ENCODE measurements around the gene PRKRA.

Gene PRKRA

DNA sequence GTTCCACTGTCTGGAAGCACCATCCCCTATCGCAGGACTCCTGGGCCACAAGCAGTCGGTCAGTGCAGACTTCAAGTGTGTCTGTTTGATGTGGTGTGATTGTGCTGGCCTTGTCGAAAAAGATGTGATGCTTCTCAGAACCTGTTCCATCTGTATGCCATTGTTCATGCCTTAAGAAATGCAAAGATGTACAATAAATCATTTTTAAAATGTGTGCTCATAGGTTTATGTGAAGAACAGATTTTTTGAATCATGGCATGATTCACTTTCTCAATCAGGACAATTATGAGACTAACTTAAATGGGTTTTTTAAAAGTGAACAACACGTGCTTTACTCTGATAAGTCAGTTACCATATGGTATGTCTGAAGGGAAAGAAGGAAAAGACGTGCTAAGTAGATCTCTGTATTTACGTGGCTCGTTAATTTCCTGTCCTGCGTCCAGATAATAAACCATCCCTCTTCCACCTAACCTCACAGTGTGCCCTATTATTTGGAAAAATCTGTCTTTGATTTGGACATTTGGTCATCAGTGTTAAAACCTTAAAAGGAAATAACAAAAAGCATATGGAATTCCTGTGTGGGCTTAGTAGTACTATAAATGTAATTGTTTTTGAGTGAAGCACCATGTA, 54.9 kb downstream of the PRKRA start:
- Histone ChIP-seq H3K36me3 (ENCODE audit: control insufficient read depth, insufficient read depth, low read length) (no peaks in the 10 kb centered on the region), H3K4me1 (ENCODE audit: control insufficient read depth, insufficient read depth, low read length) (no peaks in the 10 kb centered on the region), H3K27ac (ENCODE audit: low read length) (no peak overlapping the region), H3K9me3 (ENCODE audit: control insufficient read depth, insufficient read depth, low read length) (no peaks in the 10 kb centered on the region), H3K4me3 (ENCODE audit: low read length) (no peak overlapping the region), H3K27me3 (ENCODE audit: control insufficient read depth, insufficient read depth, low read length) (no peaks in the 10 kb centered on the region)
- DNase-seq (ENCODE audit: low read depth, low spot score) = no peak
- no CpG with 5 or more reads among the region's 8 CpGs for WGBS (ENCODE audit: insufficient coverage, insufficient read length)

DNA sequence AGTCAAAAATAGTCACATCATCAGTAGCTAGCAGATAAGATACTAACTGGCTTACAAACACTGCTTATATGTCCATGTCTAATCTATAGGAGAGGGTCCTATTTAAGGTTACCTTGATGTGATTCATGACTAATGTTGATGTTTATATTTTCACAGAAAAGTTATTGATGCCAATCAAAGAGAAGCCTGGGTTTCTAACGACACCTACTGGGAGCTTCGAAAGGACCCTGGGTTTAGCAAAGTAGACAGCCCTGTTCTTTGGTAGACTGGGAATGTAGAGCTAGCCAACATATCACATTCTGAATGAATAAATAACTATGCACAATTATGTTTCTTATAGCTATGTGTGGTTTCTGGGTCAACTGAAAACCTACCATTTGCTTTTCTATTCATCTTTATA, 55.7 kb downstream of the PRKRA start:
- Histone ChIP-seq H3K4me3 (ENCODE audit: low read length) (no peak overlapping the region), H3K27ac (ENCODE audit: low read length) (no peak overlapping the region), H3K36me3 (ENCODE audit: control insufficient read depth, insufficient read depth, low read length) (no peaks in the 10 kb centered on the region), H3K27me3 (ENCODE audit: control insufficient read depth, insufficient read depth, low read length) (no peaks in the 10 kb centered on the region), H3K9me3 (ENCODE audit: control insufficient read depth, insufficient read depth, low read length) (no peaks in the 10 kb centered on the region), H3K4me1 (ENCODE audit: control insufficient read depth, insufficient read depth, low read length) (no peaks in the 10 kb centered on the region)
- DNase-seq (ENCODE audit: low read depth, low spot score) = no peak
- WGBS (ENCODE audit: insufficient coverage, insufficient read length) = no CpG with 5 or more reads among the region's 2 CpGs

DNA sequence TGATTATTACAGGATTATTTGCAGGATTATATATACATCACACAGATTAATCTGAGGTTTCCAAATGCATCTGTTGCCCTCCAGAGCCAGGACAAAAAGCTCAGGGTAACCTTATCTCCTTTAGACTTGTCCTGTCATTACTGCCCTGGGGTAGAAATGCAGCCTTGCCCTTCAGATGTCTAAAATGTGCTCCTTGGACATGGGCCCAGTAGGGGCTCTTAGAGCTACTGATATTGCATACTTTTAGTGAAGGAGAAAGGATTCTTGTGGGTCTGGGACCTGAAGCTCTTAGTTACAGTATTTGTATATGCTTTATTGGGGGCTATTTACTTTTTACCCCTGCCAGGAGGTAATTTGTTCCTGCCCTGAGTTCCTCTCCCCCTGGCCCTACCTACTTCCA, 56.1 kb downstream of the PRKRA start:
- DNase-seq (ENCODE audit: low read depth, low spot score) = no peak
- Histone ChIP-seq H3K36me3 (ENCODE audit: control insufficient read depth, insufficient read depth, low read length) (no peaks in the 10 kb centered on the region), H3K9me3 (ENCODE audit: control insufficient read depth, insufficient read depth, low read length) (no peaks in the 10 kb centered on the region), H3K27me3 (ENCODE audit: control insufficient read depth, insufficient read depth, low read length) (no peaks in the 10 kb centered on the region), H3K27ac (ENCODE audit: low read length) (no peak overlapping the region), H3K4me3 (ENCODE audit: low read length) (no peak overlapping the region), H3K4me1 (ENCODE audit: control insufficient read depth, insufficient read depth, low read length) (no peaks in the 10 kb centered on the region)

DNA sequence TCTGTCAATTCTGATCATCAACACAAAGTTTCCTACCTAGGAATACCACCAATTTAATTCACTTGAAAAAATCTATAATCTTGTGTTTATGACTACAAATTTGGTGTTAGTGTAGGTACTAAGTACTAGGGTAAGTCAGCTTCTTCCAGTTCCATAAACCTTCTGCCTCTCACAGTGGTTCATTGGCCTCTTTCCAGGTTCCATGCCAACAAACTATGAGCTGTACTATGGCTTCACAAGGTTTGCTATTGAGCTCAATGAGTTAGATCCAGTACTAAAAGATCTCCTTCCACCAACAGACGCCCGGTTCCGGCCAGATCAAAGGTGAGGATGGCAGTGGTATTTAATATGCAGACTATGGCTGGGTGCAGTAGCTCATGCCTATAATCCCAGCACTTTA, 58.8 kb downstream of the PRKRA start:
- no peak overlapping the region for H3K27ac ChIP-seq (ENCODE audit: low read length)
- no peak for DNase-seq (ENCODE audit: low read depth, low spot score)
- H3K4me1 ChIP-seq (ENCODE audit: control insufficient read depth, insufficient read depth, low read length) = no peaks in the 10 kb centered on the region
- no CpG with 5 or more reads among the region's 3 CpGs for WGBS (ENCODE audit: insufficient coverage, insufficient read length)
- no peaks in the 10 kb centered on the region for H3K36me3 ChIP-seq (ENCODE audit: control insufficient read depth, insufficient read depth, low read length)
- no peaks in the 10 kb centered on the region for H3K9me3 ChIP-seq (ENCODE audit: control insufficient read depth, insufficient read depth, low read length)
- H3K27me3 ChIP-seq (ENCODE audit: control insufficient read depth, insufficient read depth, low read length) = no peaks in the 10 kb centered on the region
- H3K4me3 ChIP-seq (ENCODE audit: low read length) = no peak overlapping the region

DNA sequence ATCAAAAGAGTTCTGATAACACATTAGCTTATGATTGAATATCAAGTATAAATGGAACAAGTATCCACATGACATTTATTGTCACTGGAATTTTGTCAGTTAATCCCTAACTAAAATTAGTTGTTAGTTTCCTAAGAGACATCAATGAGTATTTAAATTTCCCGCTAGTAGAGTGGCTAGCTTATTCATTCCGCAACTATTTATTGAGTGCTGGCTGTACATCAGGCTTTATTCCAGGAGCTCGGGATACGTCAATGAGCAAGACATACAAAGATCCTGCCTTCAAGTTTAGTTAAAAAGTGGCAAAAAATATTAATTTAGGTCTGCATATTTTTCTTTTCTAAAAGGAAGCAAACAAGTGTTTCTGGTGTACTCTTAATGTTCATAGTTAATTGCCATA, 59.3 kb downstream of the PRKRA start:
- Histone ChIP-seq H3K9me3 (ENCODE audit: control insufficient read depth, insufficient read depth, low read length) (no peaks in the 10 kb centered on the region), H3K27me3 (ENCODE audit: control insufficient read depth, insufficient read depth, low read length) (no peaks in the 10 kb centered on the region), H3K4me1 (ENCODE audit: control insufficient read depth, insufficient read depth, low read length) (no peaks in the 10 kb centered on the region), H3K36me3 (ENCODE audit: control insufficient read depth, insufficient read depth, low read length) (no peaks in the 10 kb centered on the region), H3K4me3 (ENCODE audit: low read length) (no peak overlapping the region), H3K27ac (ENCODE audit: low read length) (no peak overlapping the region)
- WGBS (ENCODE audit: insufficient coverage, insufficient read length) = no CpG with 5 or more reads among the region's 4 CpGs
- no peak for DNase-seq (ENCODE audit: low read depth, low spot score)

DNA sequence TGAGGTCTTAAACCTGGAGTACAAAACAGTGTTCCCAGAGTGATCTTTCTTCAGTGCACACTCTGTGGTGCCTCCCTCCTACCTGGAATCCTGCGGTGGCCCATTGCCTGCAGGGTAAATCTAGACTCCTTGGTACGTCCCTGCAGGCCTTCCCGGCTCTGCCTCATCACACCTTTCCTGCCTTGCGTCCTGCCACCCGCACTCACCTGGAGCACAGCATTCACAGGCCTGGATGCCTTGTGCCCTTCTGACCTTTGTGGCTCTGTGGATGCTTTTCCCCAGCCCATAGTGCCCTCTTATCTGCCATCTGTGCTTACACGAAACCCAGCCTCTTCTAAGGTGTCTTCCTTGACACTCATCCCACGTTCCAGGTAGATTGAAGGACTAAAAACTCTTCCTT, 62.7 kb downstream of the PRKRA start:
- DNase-seq (ENCODE audit: low read depth, low spot score) = no peak
- WGBS (ENCODE audit: insufficient coverage, insufficient read length) = no CpG with 5 or more reads among the region's 7 CpGs
- Histone ChIP-seq H3K27me3 (ENCODE audit: control insufficient read depth, insufficient read depth, low read length) (no peaks in the 10 kb centered on the region), H3K36me3 (ENCODE audit: control insufficient read depth, insufficient read depth, low read length) (no peaks in the 10 kb centered on the region), H3K9me3 (ENCODE audit: control insufficient read depth, insufficient read depth, low read length) (no peaks in the 10 kb centered on the region), H3K27ac (ENCODE audit: low read length) (no peak overlapping the region), H3K4me3 (ENCODE audit: low read length) (no peak overlapping the region), H3K4me1 (ENCODE audit: control insufficient read depth, insufficient read depth, low read length) (no peaks in the 10 kb centered on the region)

DNA sequence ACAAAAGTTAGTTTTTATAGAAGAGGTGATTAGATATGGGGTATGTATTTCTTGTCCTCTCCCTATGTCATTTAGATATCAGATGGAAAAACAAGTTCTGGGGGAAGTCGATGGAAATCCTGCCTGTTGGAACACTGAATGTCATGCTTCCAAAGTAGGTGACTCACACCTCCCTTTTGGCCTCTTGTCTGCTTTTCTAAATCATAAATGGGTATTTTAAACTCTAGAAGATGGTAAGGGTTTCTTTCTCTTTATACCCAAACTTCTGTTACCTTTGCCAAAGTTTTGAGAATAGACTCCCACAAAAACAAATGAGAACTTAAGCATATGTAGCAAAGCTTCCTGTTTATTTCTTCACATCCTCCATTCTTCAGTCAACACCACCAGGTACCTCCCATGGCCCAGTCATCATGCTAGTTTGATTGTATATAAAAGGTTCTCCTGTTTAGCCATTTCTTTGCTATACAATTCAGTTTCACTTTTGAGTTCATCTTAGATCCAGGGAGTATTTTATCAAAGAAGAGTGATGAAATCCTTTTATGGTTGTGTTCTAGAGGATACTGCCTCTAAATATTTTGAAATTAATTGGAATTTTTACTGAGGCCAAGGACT, 63.9 kb downstream of the PRKRA start:
- no CpG with 5 or more reads among the region's 1 CpG for WGBS (ENCODE audit: insufficient coverage, insufficient read length)
- DNase-seq (ENCODE audit: low read depth, low spot score) = no peak
- Histone ChIP-seq H3K27me3 (ENCODE audit: control insufficient read depth, insufficient read depth, low read length) (no peaks in the 10 kb centered on the region), H3K4me3 (ENCODE audit: low read length) (no peak overlapping the region), H3K4me1 (ENCODE audit: control insufficient read depth, insufficient read depth, low read length) (no peaks in the 10 kb centered on the region), H3K9me3 (ENCODE audit: control insufficient read depth, insufficient read depth, low read length) (no peaks in the 10 kb centered on the region), H3K36me3 (ENCODE audit: control insufficient read depth, insufficient read depth, low read length) (no peaks in the 10 kb centered on the region), H3K27ac (ENCODE audit: low read length) (no peak overlapping the region)

DNA sequence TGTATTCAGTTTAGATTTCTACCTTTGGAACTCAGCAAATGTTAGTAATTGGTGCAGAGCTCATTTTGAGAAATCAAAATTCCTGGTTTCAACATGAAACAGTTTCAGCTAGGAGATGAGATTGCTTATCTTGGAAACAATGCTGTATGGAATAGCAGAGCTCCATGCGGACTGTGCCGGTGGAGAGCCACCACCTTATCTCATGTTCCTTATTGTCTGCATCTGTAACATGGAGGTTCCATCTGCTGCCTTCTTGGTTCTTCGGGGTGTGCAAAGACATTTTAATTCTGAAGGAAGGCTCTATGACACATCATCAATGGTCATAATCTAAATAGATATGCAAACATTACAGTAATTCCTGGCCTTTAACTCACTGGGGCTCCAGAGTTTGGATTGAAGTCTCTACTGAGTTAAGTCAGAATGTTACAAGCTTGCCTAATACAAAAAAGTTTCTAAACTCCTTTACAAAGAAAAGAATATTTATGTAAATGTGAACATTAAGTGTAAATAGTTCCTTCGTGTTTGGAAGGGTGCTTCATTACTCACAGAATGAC, 65.3 kb downstream of the PRKRA start:
- Histone ChIP-seq H3K4me1 (ENCODE audit: control insufficient read depth, insufficient read depth, low read length) (no peaks in the 10 kb centered on the region), H3K36me3 (ENCODE audit: control insufficient read depth, insufficient read depth, low read length) (no peaks in the 10 kb centered on the region), H3K27ac (ENCODE audit: low read length) (no peak overlapping the region), H3K9me3 (ENCODE audit: control insufficient read depth, insufficient read depth, low read length) (no peaks in the 10 kb centered on the region), H3K4me3 (ENCODE audit: low read length) (no peak overlapping the region), H3K27me3 (ENCODE audit: control insufficient read depth, insufficient read depth, low read length) (no peaks in the 10 kb centered on the region)
- WGBS (ENCODE audit: insufficient coverage, insufficient read length) = no CpG with 5 or more reads among the region's 4 CpGs
- DNase-seq (ENCODE audit: low read depth, low spot score) = no peak

DNA sequence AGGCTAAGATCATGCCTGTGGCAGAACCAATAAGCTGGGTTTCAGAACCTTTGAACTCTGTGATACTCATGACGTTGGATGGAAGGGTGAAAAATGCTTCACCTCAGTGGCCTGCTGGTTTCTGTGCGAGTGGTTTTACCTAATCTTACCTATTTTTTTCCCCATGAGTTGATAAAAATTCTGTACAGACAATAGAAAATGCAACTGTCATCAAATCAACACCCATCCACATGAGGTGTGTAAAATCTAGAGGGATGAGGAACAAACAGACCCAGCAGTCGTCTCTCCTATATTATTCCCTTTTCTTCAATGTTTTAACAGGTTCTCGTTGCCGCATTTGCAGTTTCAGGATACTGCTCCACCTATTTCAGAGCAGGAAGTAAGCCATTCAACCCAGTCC, 67.3 kb downstream of the PRKRA start:
- Histone ChIP-seq H3K9me3 (ENCODE audit: control insufficient read depth, insufficient read depth, low read length) (no peaks in the 10 kb centered on the region), H3K27ac (ENCODE audit: low read length) (no peak overlapping the region), H3K27me3 (ENCODE audit: control insufficient read depth, insufficient read depth, low read length) (no peaks in the 10 kb centered on the region), H3K36me3 (ENCODE audit: control insufficient read depth, insufficient read depth, low read length) (no peaks in the 10 kb centered on the region), H3K4me3 (ENCODE audit: low read length) (no peak overlapping the region), H3K4me1 (ENCODE audit: control insufficient read depth, insufficient read depth, low read length) (no peaks in the 10 kb centered on the region)
- DNase-seq (ENCODE audit: low read depth, low spot score) = no peak
- no CpG with 5 or more reads among the region's 5 CpGs for WGBS (ENCODE audit: insufficient coverage, insufficient read length)

Data from iPS DF 6.9 (cell line).